ENCODE data around the gene PRELP. TPM values are rescaled to one million over a fixed set of nuclear protein-coding genes. Genes with fewer than 3 reads are reported as not detected.

PRELP gene
- total and polyA plus RNA-seq, 9 of the 15 experiments (the other 6 are each of a cell fraction or from before 2014, with no cell fraction given), result 0.04 TPM; not detected in 8

DNA sequence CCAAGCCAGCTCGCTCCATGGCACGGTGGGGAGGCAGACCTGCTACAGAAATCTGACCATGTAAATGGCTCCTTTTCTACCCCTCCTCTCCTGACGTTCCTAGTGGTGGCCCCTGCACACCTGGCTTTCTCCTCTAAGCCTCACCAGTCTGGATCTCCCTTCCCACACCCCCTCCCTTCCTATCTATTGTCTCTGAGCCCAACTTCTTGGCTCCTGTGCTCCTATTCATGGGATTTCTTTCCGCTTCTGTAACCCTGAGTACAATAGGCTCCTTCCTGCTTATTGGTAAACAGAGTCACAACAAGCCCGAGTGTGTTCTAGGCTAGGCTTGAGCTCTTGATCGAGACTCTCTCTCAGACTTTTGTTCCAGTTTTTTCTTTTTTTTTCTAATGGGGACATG is 35.9 kb downstream of the PRELP start (continued):
- no peak for TF ChIP-seq E2F1 (CRISPR knock-in tag; IDR thresholded peaks at IDR 0.05)
- TF ChIP-seq SRF (CRISPR knock-in tag; IDR thresholded peaks at IDR 0.05), result no peak
- no peak for TF ChIP-seq NFATC3 (IDR thresholded peaks at IDR 0.05)
- TF ChIP-seq HNRNPUL1 (IDR thresholded peaks at IDR 0.05; ENCODE audit: low read length), result no peak
- TF ChIP-seq ERF (CRISPR knock-in tag; IDR thresholded peaks at IDR 0.05), result no peak
- TF ChIP-seq, protein P1, sequence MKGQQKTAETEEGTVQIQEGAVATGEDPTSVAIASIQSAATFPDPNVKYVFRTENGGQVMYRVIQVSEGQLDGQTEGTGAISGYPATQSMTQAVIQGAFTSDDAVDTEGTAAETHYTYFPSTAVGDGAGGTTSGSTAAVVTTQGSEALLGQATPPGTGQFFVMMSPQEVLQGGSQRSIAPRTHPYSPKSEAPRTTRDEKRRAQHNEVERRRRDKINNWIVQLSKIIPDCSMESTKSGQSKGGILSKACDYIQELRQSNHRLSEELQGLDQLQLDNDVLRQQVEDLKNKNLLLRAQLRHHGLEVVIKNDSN (CRISPR knock-in tag; IDR thresholded peaks at IDR 0.05), result no peak
- no peak for TF ChIP-seq ZNF668 (CRISPR knock-in tag; IDR thresholded peaks at IDR 0.05)
- TF ChIP-seq, protein P2, sequence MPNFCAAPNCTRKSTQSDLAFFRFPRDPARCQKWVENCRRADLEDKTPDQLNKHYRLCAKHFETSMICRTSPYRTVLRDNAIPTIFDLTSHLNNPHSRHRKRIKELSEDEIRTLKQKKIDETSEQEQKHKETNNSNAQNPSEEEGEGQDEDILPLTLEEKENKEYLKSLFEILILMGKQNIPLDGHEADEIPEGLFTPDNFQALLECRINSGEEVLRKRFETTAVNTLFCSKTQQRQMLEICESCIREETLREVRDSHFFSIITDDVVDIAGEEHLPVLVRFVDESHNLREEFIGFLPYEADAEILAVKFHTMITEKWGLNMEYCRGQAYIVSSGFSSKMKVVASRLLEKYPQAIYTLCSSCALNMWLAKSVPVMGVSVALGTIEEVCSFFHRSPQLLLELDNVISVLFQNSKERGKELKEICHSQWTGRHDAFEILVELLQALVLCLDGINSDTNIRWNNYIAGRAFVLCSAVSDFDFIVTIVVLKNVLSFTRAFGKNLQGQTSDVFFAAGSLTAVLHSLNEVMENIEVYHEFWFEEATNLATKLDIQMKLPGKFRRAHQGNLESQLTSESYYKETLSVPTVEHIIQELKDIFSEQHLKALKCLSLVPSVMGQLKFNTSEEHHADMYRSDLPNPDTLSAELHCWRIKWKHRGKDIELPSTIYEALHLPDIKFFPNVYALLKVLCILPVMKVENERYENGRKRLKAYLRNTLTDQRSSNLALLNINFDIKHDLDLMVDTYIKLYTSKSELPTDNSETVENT (CRISPR knock-in tag; IDR thresholded peaks at IDR 0.05), result no peak
- no peak for TF ChIP-seq RERE (CRISPR knock-in tag; IDR thresholded peaks at IDR 0.05; ENCODE audit: borderline replicate concordance)
- no peak for TF ChIP-seq PBX2 (CRISPR knock-in tag; IDR thresholded peaks at IDR 0.05; ENCODE audit: low read depth)
- no peak for TF ChIP-seq PBX2 (tag; conservative IDR thresholded peaks at IDR 0.05; ENCODE audit: low read depth)
- TF ChIP-seq FUS (optimal IDR thresholded peaks at IDR 0.05; ENCODE audit: low read depth, low read length), result no peak
- TF ChIP-seq GATAD2B (IDR thresholded peaks at IDR 0.05; ENCODE audit: borderline replicate concordance), result no peak
